GM10266 (cell line): ENCODE measurements around the gene ITLN2.
"Not testable (repeated sequence)": the region's sequence is repeated elsewhere in the genome, so short reads cannot be mapped to it uniquely, and the experiment has no call there.

Experiments
- DNase-seq: peaks from one replicate; pipeline ENCODE4 v3.0.0; 2012; ENCODE audit errors: extremely low spot score
- TF ChIP-seq, protein P1 (sequence below): IDR thresholded peaks from 2 replicates; pipeline ENCODE4 v1.5.1; 2012; ENCODE audit warnings: mild to moderate bottlenecking, low read depth; ENCODE audit not compliant: control insufficient read depth, insufficient read depth; ENCODE audit errors: missing control alignments

Gene ITLN2

DNA sequence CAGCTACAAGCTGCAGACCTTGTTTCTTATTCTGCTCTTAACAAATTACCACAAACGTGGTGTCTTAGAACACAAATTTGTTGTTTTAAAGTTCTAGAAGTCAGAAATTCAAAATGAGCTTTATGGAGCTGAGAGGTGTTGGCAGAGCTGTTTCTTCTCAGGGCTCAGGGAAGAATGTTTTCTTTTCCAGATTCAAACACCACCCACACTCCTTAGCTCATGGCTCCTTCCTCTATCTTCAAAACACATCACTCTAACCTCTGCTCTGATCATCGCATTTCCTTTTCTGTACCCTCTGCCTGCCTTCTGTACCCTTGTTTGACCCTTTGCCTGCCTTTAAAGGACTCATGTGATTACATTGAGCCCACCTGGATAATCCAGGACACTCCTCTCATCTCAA, 42.7 kb downstream of the ITLN2 start:
- no peak for DNase-seq
- TF ChIP-seq, protein P1, sequence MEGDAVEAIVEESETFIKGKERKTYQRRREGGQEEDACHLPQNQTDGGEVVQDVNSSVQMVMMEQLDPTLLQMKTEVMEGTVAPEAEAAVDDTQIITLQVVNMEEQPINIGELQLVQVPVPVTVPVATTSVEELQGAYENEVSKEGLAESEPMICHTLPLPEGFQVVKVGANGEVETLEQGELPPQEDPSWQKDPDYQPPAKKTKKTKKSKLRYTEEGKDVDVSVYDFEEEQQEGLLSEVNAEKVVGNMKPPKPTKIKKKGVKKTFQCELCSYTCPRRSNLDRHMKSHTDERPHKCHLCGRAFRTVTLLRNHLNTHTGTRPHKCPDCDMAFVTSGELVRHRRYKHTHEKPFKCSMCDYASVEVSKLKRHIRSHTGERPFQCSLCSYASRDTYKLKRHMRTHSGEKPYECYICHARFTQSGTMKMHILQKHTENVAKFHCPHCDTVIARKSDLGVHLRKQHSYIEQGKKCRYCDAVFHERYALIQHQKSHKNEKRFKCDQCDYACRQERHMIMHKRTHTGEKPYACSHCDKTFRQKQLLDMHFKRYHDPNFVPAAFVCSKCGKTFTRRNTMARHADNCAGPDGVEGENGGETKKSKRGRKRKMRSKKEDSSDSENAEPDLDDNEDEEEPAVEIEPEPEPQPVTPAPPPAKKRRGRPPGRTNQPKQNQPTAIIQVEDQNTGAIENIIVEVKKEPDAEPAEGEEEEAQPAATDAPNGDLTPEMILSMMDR, result no peak

- DNase-seq, result no peak
- TF ChIP-seq, protein P1, result no peak
Measured at GRCh38 chr1:160911441-160911840, 43.2 kb downstream of the ITLN2 start.

GRCh38 chr1:160910170-160910750, 44.3 kb downstream of the ITLN2 start:
- DNase-seq, result no peak
- TF ChIP-seq, protein P1, result no peak

- DNase-seq, result no peak
- TF ChIP-seq, protein P1, result no peak
Measured at GRCh38 chr1:160907976-160908375, 46.6 kb downstream of the ITLN2 start.

DNA sequence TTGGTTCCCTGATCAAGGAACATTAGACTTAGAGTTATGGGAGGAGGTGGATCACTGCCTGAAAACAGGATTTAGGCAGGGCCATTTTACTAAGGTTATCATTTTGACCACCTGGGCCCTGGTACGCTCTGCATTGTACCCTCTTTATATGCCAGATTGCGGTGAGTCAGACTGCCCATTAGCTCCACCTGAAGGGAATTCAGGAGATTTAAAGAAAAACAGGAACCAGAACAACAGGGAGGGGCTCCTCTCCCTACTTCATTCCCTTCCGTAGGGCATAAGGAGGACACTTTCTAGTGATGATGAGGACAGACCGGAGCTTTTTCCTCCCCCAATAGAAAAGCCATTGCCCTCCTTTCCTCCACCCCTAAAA, 49.0 kb downstream of the ITLN2 start:
- DNase-seq, result no peak
- TF ChIP-seq, protein P1, result no peak

- no peak for DNase-seq
- TF ChIP-seq, protein P1, result no peak
Measured at GRCh38 chr1:160904783-160905616, 49.6 kb downstream of the ITLN2 start.

- DNase-seq, result not testable (repeated sequence)
Measured at GRCh38 chr1:160902251-160902650, 52.4 kb downstream of the ITLN2 start.
